ENCODE measurements around the gene FLNB. TPM values are rescaled to one million over a fixed set of nuclear protein-coding genes. Genes with fewer than 3 reads are reported as not detected.

The FLNB gene
- total RNA-seq, 1 experiment from 2014 or later = 47.2 TPM

DNA sequence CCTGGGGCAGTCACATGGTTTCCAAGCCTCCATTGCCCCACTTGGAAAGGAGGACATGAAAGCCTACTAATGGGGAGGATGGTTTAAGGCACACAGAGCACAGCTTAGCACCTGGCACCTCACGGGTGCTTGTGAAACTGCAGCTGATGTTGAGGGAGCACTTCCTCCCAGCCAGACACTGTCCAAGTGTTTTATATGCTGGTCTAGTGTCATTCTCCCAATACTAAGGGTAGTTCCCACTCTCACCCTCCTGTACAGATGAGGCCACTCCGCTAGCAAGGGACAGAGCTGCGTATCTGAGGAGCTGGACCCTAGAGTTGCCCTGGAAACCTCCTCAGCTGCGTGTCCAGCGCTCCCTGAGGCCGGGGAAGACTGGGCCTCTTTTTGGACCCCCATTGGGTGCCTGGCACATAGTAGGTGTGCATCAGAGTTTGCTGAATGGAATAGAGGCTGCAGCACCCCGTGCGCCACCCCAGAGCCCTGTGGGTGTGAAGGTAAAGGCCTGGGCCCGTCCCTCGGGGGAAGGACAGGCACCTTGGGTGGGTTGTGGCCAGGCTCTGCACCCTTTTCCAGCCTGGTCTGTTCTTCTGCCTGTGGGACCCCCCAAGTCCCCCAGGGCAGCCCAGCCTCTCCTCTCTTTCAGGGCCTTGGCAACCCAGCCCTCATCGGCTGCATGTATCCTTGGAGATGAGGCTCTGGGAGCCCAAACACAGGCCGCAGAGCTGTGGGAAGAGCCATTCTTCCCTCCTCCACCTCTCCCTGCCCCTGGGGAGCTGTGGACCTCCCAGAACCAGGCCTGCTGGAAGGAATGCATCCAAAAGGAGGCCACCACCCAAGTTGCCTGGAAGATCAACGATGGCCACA is 171.2 kb downstream of the FLNB start:
- no peak for DNase-seq (ENCODE audit: low spot score)

DNA sequence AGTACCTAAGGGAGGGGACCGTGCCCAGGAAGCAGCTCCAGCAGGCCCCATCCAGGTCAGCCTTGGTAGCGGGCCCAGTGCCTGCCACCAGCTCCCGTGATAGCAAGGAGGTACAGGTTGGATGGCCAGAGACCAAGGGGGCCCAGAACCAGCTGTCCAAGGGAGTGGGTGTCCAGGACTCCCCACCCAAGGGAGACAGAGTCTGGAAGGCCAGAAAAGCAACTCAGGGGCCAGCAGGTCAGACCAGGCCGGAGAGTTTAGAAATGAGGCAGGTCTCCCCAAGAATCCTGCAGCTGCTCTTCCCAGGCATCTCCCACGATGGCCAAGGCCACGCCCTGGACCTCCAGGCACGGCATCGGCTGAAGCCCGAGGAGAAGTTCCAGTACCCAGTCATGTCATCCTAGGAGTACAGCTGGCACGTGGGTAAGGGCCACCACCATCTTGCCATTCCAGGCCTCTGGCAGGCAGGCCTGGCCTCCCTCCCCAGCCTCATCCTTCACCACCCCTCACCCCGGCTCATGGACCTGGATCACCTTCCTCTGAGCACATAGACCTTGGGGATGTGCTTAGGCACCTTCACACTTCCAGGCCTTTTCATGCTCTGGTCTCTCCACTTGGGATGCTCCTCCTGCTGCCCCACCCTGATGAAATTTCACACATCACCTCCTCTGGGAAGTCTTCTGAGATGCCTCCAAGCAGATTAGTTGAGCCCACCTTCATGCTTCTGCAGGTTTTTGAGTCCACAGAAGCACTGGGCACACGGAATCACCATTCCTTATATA is 172.1 kb downstream of the FLNB start:
- no peak for DNase-seq (ENCODE audit: low spot score)

DNA sequence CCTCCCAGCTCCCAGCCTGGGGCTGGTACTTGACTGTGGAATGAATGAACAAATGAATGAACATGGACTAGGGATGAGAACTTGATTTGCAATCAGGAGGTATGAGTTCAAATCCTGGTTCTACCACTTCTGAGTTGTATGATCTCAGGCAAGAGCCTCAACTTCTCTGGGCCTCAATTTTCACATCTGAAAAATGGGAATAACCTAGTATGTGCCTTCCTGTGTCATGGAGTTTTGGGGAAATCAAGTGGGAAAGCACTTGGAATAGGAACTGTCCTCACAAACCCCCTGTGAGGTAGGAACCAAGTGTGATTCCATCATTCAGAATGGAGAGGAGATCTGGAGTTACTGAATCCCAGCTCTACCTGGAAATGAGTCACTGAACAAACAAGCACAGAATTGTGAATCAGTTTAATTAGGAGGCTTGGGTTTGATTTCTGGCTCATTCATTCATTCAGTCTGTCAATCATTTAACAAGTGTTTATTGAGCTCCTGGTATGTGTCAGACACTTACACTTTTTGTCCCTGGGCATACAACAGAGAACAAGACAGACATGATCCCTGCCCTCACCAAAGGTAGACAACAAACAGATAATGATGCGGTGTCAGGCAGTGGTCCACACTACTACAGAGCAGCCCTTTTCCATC is 172.8 kb downstream of the FLNB start:
- DNase-seq (ENCODE audit: low spot score) = no peak

DNA sequence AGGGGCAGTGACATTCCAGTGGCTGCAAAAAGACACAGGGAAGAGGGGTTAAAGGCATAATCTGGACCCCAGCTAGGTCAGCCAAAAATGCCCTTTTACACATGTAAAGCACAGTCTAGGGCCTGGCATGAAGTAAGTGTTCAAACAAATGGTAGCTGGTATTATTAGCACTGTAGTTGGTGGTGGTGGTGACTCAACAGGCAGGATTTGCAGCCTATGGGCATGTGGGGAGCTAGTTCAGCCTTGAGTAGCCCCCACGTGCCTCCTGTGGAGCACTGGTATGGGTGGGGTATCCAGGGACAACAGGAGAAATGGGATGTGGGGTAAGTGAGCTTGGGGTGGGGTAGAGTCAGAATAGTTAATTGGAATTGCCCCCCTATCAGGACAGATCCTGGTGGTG is 175.0 kb downstream of the FLNB start:
- no peak for DNase-seq (ENCODE audit: low spot score)

- DNase-seq (ENCODE audit: low spot score) = no peak
Observed at GRCh38 chr3:58183891-58184290, 175.7 kb downstream of the FLNB start.

DNA sequence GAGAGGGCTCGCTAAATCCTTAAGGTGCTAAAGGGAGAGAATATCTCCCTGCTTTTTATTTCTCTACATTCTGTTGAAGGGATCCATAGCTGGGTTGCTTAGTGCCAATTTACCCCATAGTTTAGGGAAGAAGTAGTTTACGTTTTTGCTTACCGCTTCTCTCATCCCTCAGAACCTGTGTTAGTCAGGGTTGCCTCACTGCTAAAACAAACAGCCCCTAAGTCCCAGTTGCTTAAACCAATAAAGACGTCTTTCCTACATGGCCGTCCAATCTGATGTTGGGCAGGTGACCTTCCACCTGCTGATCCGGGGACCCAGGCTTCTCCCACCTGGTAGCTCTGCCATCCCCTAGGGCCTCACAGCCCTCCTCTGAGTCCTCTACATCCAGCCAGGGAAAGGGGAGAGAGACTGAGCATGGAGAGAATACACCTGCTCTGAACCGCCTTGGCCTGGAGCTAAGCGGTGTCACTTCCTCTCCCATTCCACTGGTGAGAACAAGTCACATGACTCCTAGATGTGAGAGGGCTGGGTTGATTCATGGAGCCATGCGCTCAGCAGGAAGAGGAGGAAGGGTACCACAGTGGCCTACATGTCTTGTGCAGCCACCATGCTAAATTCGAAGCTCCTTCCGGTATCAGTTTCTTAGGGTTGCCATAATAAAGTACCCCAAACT is 176.2 kb downstream of the FLNB start:
- no peak for DNase-seq (ENCODE audit: low spot score)

GRCh38 chr3:58184982-58185360 is 176.7 kb downstream of the FLNB start:
- no peak for DNase-seq (ENCODE audit: low spot score)

GRCh38 chr3:58188173-58188564 is 179.9 kb downstream of the FLNB start:
- DNase-seq (ENCODE audit: low spot score) = no peak

DNA sequence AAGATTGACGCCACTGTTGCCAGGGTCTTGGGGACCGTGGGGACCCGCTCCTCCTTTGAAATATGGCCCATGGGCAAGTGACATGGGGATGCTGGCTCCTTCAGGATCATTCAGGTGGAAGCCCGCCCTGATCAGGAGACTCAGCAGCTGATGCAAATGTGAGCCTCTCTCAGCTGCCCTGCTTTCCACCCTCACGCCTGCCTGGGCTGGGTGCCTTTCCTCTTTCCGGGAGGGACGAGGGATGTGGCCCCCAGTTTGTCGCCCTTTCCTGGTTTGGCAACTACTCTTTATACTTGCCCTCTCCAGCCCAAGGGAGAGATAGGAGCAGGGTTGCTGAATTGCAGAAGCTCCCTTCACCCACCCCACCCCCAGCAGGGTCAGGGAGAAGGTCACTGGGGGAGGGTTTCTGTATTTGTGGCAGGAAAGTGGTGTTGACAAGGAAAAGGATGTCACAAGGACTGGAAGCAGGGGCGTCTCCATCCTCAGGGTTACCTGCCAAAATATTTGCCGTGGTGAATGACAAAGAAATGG is 180.8 kb downstream of the FLNB start:
- DNase-seq (ENCODE audit: low spot score) = no peak

- no peak for DNase-seq (ENCODE audit: low spot score)
Observed at GRCh38 chr3:58189691-58190090, 181.5 kb downstream of the FLNB start.

DNA sequence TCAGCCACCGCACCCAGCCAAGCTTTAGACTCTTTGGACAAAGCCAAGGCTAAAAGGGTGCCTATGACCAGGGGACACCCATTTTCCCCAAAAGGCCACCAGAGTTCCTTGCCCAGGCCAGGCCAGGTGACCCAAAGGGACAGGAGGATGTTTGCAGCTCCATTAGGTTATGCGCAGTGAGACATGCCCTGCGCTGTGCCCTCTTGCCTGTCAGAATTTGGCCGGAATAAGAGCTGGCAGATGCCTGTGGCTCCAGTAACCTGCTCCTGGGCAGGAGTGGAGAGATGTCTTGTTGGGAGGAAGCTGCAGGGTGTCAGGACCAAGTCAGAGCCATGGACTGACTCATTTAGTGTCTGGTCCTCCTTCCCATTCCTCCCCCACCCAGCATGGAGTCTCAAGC is 182.1 kb downstream of the FLNB start:
- DNase-seq (ENCODE audit: low spot score) = no peak

- DNase-seq (ENCODE audit: low spot score) = no peak
Observed at GRCh38 chr3:58190882-58191281, 182.7 kb downstream of the FLNB start.

DNA sequence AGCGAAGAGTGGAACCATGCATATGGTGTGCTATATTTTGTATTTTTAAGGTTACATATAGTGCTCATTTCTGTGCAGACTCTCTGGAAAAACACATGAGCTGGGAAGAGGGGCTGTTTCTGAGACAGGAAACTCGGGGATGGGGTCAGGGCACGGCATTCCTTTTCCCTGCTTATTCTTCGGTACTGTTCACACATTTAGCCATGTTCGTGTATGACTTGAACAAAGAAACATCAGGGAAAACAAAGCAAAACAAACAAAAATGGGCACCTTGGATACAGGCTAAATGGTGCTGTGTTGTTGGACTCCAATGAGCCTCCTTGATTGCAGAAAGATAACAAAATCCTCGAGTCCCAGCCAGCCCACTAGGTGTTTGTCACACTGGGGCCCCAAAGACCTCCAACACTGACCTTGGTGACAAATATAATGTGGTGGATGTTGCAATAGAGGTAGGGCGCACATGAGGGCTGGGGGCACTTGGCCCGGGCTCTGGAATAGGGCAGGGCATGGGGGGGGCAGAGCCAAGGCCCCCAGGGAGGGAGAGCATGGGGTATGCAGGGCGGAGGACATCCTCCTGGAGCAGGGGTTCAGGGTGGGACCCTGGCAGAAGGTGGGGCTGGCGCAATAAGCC is 183.3 kb downstream of the FLNB start:
- DNase-seq (ENCODE audit: low spot score) = no peak

GRCh38 chr3:58192069-58192468 is 183.8 kb downstream of the FLNB start:
- DNase-seq (ENCODE audit: low spot score) = no peak

- DNase-seq (ENCODE audit: low spot score) = no peak
Observed at GRCh38 chr3:58193682-58194407, 185.6 kb downstream of the FLNB start.

DNA sequence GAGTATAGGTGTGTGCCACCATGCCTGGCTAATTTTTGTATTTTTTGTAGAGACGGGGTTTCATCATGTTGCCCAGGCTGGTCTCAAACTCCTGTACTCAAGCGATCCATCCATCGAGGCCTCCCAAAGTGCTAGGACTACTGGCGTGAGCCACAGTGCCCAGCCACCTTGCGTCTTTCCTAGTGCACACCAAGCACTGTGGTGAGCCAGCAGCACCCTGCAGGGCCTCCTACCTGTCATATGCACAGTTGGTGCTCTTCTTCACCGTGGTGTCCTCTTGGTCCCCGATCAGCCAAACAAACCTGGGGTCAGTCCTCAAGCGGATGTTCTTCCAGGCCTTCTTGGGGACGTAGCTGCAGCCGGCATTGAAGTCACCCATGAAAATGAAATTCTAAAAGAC is 189.4 kb downstream of the FLNB start:
- DNase-seq (ENCODE audit: low spot score) = no peak

DNA sequence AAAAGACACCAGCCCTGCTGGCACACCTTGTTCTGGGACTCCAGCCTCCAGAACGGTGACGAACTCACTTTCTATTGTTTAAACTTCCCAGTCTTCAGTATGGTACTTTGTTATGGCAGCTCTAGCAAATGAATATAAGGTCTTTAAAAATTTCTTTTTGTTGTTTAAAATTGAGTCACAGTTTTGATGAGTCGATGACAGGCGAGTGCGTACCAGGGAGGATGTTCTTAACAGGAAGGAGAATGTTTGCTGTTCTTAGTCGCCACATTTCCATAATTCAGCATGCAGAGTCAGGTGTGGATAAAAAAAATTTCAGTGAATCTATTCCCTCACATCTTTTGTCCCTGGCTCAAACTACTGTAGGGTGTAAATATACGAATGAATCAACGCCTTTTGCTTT is 190.1 kb downstream of the FLNB start:
- DNase-seq (ENCODE audit: low spot score) = no peak

- DNase-seq (ENCODE audit: low spot score) = no peak
Observed at GRCh38 chr3:58198804-58199203, 190.6 kb downstream of the FLNB start.

DNA sequence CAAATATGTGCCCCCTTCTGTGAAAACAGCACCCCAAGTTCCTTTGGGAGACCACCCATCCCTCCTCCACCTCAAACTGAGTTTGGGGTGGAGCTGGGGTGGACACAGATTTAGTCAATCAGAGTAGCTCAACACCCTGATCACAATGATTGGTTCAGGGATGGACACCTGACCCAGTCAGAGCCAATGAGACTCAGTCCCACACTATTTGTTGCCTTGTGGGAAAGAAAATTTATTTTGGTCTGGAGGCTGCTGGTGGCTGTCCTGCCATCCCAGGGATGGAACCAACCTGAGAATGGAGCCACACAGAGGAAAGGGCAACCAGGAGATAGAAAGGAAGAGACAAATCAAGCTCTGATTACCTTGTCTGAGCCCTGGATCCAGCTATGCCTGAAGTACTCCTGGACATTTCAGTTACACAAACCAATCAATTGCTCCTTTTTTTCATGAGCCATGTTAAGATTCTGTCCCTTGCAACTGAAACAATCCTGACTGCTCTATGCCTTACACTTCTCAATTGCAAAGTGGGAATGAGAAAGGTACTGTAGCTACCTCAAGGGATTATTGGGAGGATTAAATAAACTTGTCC is 192.0 kb downstream of the FLNB start:
- no peak for DNase-seq (ENCODE audit: low spot score)

DNA sequence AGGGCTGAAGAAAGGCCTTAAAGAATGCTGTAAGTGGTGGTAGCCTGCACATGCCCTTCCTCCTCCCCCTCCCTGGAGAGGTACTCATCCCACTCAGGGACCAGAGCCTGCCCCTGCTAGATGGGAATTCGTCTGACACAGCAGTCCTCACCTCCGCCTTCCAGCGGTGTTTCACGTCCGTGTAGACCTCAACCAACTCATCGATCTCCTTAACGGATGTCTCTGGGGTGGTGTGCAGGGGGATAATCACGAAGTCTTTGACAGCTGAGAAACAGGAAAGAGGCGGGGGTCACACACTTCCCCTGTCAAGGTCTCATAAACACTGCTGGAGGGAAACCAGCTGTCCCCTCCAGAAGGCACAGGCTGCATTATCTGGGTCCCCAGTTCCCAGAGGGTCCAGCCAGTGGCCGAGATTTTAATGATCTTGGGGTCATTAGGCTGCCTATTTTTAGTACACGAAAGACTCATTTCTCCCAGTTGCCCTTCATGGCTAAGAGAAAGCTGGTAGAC is 192.7 kb downstream of the FLNB start:
- DNase-seq (ENCODE audit: low spot score) = no peak
